ENCODE measurements around the gene ABLIM2. TPM values are rescaled to one million over a fixed set of nuclear protein-coding genes. Genes with fewer than 3 reads are reported as not detected.

Gene ABLIM2
- total and polyA plus RNA-seq, 2 of the 4 experiments (the other 2 are of a cell fraction), result under 0.01 to 0.10 TPM

- in situ Hi-C loops (cut with MboI; ENCODE audit: low sequenced_read_pairs) (no loop called here), intact Hi-C loops (cut with micrococcal nuclease) (no loop called here), dilution Hi-C loops (cut with HindIII; ENCODE audit: low sequenced_read_pairs, unreplicated experiment) (no loop called here)
- H3K4me1 ChIP-seq (ENCODE audit: control insufficient read depth, insufficient read depth, low read length), result peaks cover 9% of the 10 kb centered on the region
- H3K23ac ChIP-seq (ENCODE audit: low read depth, low read length), result no peak overlapping the region
- TF ChIP-seq RFX5 (IDR thresholded peaks at IDR 0.05; ENCODE audit: low read depth, low read length) (no peak), CEBPB (IDR thresholded peaks at IDR 0.05; ENCODE audit: low read depth, low read length) (peak; percentile 24; the same call in 1 of the 2 replicates)
- no peak overlapping the region for H3K4ac ChIP-seq (ENCODE audit: low read depth, low read length)
- no peaks in the 10 kb centered on the region for H3K9me3 ChIP-seq (ENCODE audit: control insufficient read depth, insufficient read depth, low read length)
- peaks cover 3 to 14% of the 10 kb centered on the region in 2 experiments; a peak in 1 of 4 replicates for H3K79me1 ChIP-seq (ENCODE audit: low read depth in 1 of 2, low read length in 2 of 2)
- no peak overlapping the region for H2BK5ac ChIP-seq (ENCODE audit: low read depth, low read length, poor library complexity, severe bottlenecking)
- POLR2A ChIA-PET (ENCODE audit: unreplicated experiment), result no interaction called here
- no peak overlapping the region for H2AK9ac ChIP-seq (replicated peaks; ENCODE audit: low read depth, low read length, poor library complexity)
- no peak overlapping the region for H3K14ac ChIP-seq (replicated peaks; ENCODE audit: low read depth, low read length)
- H3K36me3 ChIP-seq (ENCODE audit: control insufficient read depth, insufficient read depth, low read length), result no peaks in the 10 kb centered on the region
- H2AFZ ChIP-seq (replicated peaks; ENCODE audit: low read length, poor library complexity), result no peak overlapping the region
- H3K9me1 ChIP-seq (ENCODE audit: insufficient read depth, low read length), result no peaks in the 10 kb centered on the region
- CTCF ChIA-PET, result no interaction called here
- H3K4me3 ChIP-seq (ENCODE audit: insufficient read depth, low read depth, low read length), result no peak overlapping the region
- H2BK20ac ChIP-seq (ENCODE audit: low read depth, low read length), result no peak overlapping the region
- H3K9ac ChIP-seq (ENCODE audit: low read depth, low read length), result no peak overlapping the region
- no TSS peak for BruUV-seq (replicated peaks)
- no peak overlapping the region for H2BK120ac ChIP-seq (ENCODE audit: low read depth, low read length)
- H3K4me2 ChIP-seq (ENCODE audit: low read depth, low read length), result no peak overlapping the region
- no peak overlapping the region for H3K27ac ChIP-seq (ENCODE audit: insufficient read depth, low read length)
- H3K56ac ChIP-seq (ENCODE audit: extremely low read depth, insufficient read depth, low read length), result no peak overlapping the region
- H4K20me1 ChIP-seq (ENCODE audit: insufficient read depth, low read length), result no peaks in the 10 kb centered on the region; the same call in 1 of the 2 replicates
- 100% methylated on average over 1 of the region's 10 CpGs; no CpG with 5 or more reads in 1 of the 2 experiments for WGBS, 2 experiments (ENCODE audit: extremely low coverage in 2 of 2, insufficient read length in 1 of 2)
- DNase-seq (no peak), ATAC-seq (ENCODE audit: low read depth) (no peak)
- H4K91ac ChIP-seq (ENCODE audit: insufficient read depth, low read depth, low read length), result no peak overlapping the region
- H2BK15ac ChIP-seq (ENCODE audit: low read depth, low read length), result no peak overlapping the region
- no peak overlapping the region for H4K5ac ChIP-seq (ENCODE audit: low read depth, low read length)
- H2AK5ac ChIP-seq (ENCODE audit: low read depth, low read length), result no peak overlapping the region
- H3K27me3 ChIP-seq (ENCODE audit: control insufficient read depth, insufficient read depth, low read length), result peaks cover 13% of the 10 kb centered on the region
- H3K18ac ChIP-seq (ENCODE audit: low read depth, low read length), result no peak overlapping the region
- H4K8ac ChIP-seq (ENCODE audit: low read depth in 2 of 2, low read length in 2 of 2), result no peak overlapping the region
Measured at GRCh38 chr4:7990807-7991459, 167.7 kb downstream of the ABLIM2 start.
